T47D (cell line): ENCODE results near the gene A2ML1.
A peak's percentile ranks its signal among the peaks of the same experiment; 100 is the strongest.

ENCODE experiments used
- DNase-seq, 2 experiments: peaks; one replicate each; pipeline versions ENCODE4 v3.0.0 to v3.0.0-alpha.2; 2011 to 2012; ENCODE audit warnings: low read depth in 1 of 2, low spot score in 1 of 2
- JUND ChIP-seq: IDR thresholded peaks from 2 replicates; pipeline ENCODE4 v1.6.1; 2012; ENCODE audit warnings: low read depth
- in situ Hi-C: cut with HindIII; loops from 2 replicates; pipeline ENCODE4 v1.10.0; 2016; ENCODE audit warnings: low sequenced_read_pairs, low pct_unique_long_range_greater_than_20kb

Gene A2ML1

GRCh38 chr12:8823565-8824300 is 1.3 kb downstream of the A2ML1 start:
- no peak for TF ChIP-seq JUND
- peak in 1 of 2 experiments; percentile 23 for DNase-seq
- in situ Hi-C loops = no loop called here

GRCh38 chr12:8827551-8828256 is 5.3 kb downstream of the A2ML1 start:
- peak in 1 of 2 experiments; percentile 86 for DNase-seq
- TF ChIP-seq JUND = no peak
- in situ Hi-C loops = no loop called here

GRCh38 chr12:8828257-8829124 is 6.1 kb downstream of the A2ML1 start:
- in situ Hi-C loops = no loop called here
- TF ChIP-seq JUND = no peak
- peak in 1 of 2 experiments; percentile 23 for DNase-seq

GRCh38 chr12:8829125-8829518 is 6.7 kb downstream of the A2ML1 start:
- no peak for TF ChIP-seq JUND
- in situ Hi-C loops = no loop called here
- DNase-seq = peak in 1 of 2 experiments; percentile 67

GRCh38 chr12:8829621-8830020 is 7.2 kb downstream of the A2ML1 start:
- in situ Hi-C loops = no loop called here
- peak in 1 of 2 experiments; percentile 13 for DNase-seq
- TF ChIP-seq JUND = no peak

GRCh38 chr12:8831116-8831515 is 8.7 kb downstream of the A2ML1 start:
- in situ Hi-C loops = no loop called here
- DNase-seq = no peak
- no peak for TF ChIP-seq JUND

GRCh38 chr12:8832500-8832899 is 10.1 kb downstream of the A2ML1 start:
- in situ Hi-C loops = no loop called here
- no peak for DNase-seq
- no peak for TF ChIP-seq JUND

GRCh38 chr12:8834230-8834629 is 11.8 kb downstream of the A2ML1 start:
- no peak for TF ChIP-seq JUND
- no peak for DNase-seq
- in situ Hi-C loops = no loop called here

GRCh38 chr12:8837291-8837690 is 14.9 kb downstream of the A2ML1 start:
- no peak for DNase-seq
- no peak for TF ChIP-seq JUND
- in situ Hi-C loops = no loop called here

- in situ Hi-C loops = no loop called here
- DNase-seq = no peak
- no peak for TF ChIP-seq JUND
Observed at GRCh38 chr12:8840321-8840720, 17.9 kb downstream of the A2ML1 start.

GRCh38 chr12:8840938-8841633 is 18.7 kb downstream of the A2ML1 start:
- in situ Hi-C loops = no loop called here
- no peak for TF ChIP-seq JUND
- DNase-seq = no peak

- DNase-seq = no peak
- in situ Hi-C loops = no loop called here
Observed at GRCh38 chr12:8841778-8842177, 19.4 kb downstream of the A2ML1 start.

More at GRCh38 chr12:8841778-8842177, 19.4 kb downstream of the A2ML1 start:
- TF ChIP-seq JUND = no peak
